H1 (cell line): ENCODE measurements around the gene ANKRD40. TPM values are rescaled to one million over a fixed set of nuclear protein-coding genes. Genes with fewer than 3 reads are reported as not detected.

Source experiments
- ASH2L ChIP-seq: fragments of 200-600, 300-600 bp; sonication (generic); IDR thresholded peaks from one replicate; pipeline ENCODE4 v1.7.1; 2017; ENCODE audit warnings: low read length
- ATF3 ChIP-seq: IDR thresholded peaks from 2 replicates; pipeline ENCODE4 v1.6.1; 2011; ENCODE audit warnings: low read depth, mild to moderate bottlenecking, low read length; ENCODE audit not compliant: insufficient read depth
- CEBPB ChIP-seq: IDR thresholded peaks from 2 replicates; pipeline ENCODE4 v1.6.1; 2012; ENCODE audit warnings: low read depth, low read length
- EGR1 ChIP-seq: IDR thresholded peaks from 2 replicates; pipeline ENCODE4 v1.6.1; 2011; ENCODE audit warnings: low read depth, low read length, borderline replicate concordance
- FOSL1 ChIP-seq: IDR thresholded peaks from 2 replicates; pipeline ENCODE4 v1.6.1; 2011; ENCODE audit warnings: mild to moderate bottlenecking, low read depth, low read length, moderate library complexity; ENCODE audit not compliant: insufficient read depth
- JUND ChIP-seq: IDR thresholded peaks from 2 replicates; pipeline ENCODE4 v1.6.1; 2011; ENCODE audit warnings: mild to moderate bottlenecking, improper control_type of control experiment, low read length
- KDM4A ChIP-seq: IDR thresholded peaks from one replicate; pipeline ENCODE4 v1.7.1; 2012; ENCODE audit warnings: low read depth, mild to moderate bottlenecking, moderate library complexity, low read length, inconsistent platforms; ENCODE audit not compliant: severe bottlenecking
- MAX ChIP-seq: IDR thresholded peaks from 2 replicates; pipeline ENCODE4 v1.6.1; 2012; ENCODE audit warnings: inconsistent platforms
- NRF1 ChIP-seq: IDR thresholded peaks from 2 replicates; pipeline ENCODE4 v1.6.1; 2011; ENCODE audit warnings: mild to moderate bottlenecking, low read depth, low read length, improper control_type of control experiment
- POLR2A ChIP-seq, 2 experiments: IDR thresholded peaks; 1 replicate in 1 of 2; 2 replicates in 1 of 2; pipeline ENCODE4 v1.6.1; 2011; ENCODE audit warnings: low read depth in 2 of 2, low read length in 2 of 2, mild to moderate bottlenecking in 2 of 2; ENCODE audit errors: control extremely low read depth in 1 of 2
- POLR2AphosphoS5 ChIP-seq: IDR thresholded peaks from 2 replicates; pipeline ENCODE4 v1.6.1; 2011; ENCODE audit warnings: low read depth, low read length
- RBBP5 ChIP-seq: IDR thresholded peaks from 2 replicates; pipeline ENCODE4 v1.7.1; 2012; ENCODE audit warnings: low read depth, mild to moderate bottlenecking, inconsistent platforms, low read length, moderate library complexity, borderline replicate concordance
- SP4 ChIP-seq: IDR thresholded peaks from 2 replicates; pipeline ENCODE4 v1.6.1; 2012; ENCODE audit warnings: low read length, inconsistent platforms
- TEAD4 ChIP-seq: IDR thresholded peaks from 2 replicates; pipeline ENCODE4 v1.6.1; 2012; ENCODE audit warnings: low read depth, low read length, inconsistent platforms, mixed read lengths
- polyA plus RNA-seq, 7 experiments: library from polyadenylated mRNA; depleted of rRNA in 3 of 7; stranded (reverse) in 5 of 7; unstranded in 2 of 7; fragments of >200 nt in 5 of 7; fragments of 200-250 nt in 2 of 7; gene quantifications; 1 replicate in 5 of 7; 2 replicates in 1 of 7; 4 replicates in 1 of 7; pipeline versions ENCODE4 v1.2.1 to v1.2.3, GENCODE V29; 2011 to 2013; ENCODE audit warnings: missing spikeins in 2 of 7, mixed read lengths in 2 of 7
- total RNA-seq: library from RNA; stranded (reverse); fragmentation: NEBNext Ultra II Directional; extraction: Animal tissue kit (Norgen Biotek cat#: 25700); gene quantifications from 2 replicates; pipeline ENCODE4 v1.2.1, GENCODE V29; 2021

The ANKRD40 gene
- total and polyA plus RNA-seq, 2 of the 8 experiments (the other 6 are each of a cell fraction or from before 2014, with no cell fraction given): 26.1 to 50.1 TPM

GRCh38 chr17:50707289-50708049 lies at the start of gene ANKRD40 (continued):
- peak; percentile 78 for TF ChIP-seq MAX
- no peak; the same call in 1 of the 2 replicates for TF ChIP-seq POLR2AphosphoS5
- TF ChIP-seq ASH2L: peak; percentile 82
- TF ChIP-seq FOSL1: no peak
- no peak for TF ChIP-seq SP4
- peak; percentile 27; the same call in 1 of the 2 replicates for TF ChIP-seq EGR1
- peak; percentile 36; the same call in 1 of the 2 replicates for TF ChIP-seq RBBP5
- no peak for TF ChIP-seq CEBPB
- no peak for TF ChIP-seq KDM4A
- TF ChIP-seq NRF1: no peak
- TF ChIP-seq TEAD4: no peak
- TF ChIP-seq JUND: no peak
- peak; percentile 33 to 57; a peak in 2 of 3 replicates for TF ChIP-seq POLR2A (IDR thresholded peaks at IDR 0.05; ENCODE audit: control extremely low read depth in 1 of 2, low read depth in 2 of 2, low read length in 2 of 2)
- no peak for TF ChIP-seq ATF3
